GM19240 (cell line): Measurements from ENCODE around the gene AJAP1.

ENCODE experiments used
- DNase-seq: peaks from one replicate; pipeline ENCODE4 v3.0.0; 2011; ENCODE audit warnings: low spot score; ENCODE audit not compliant: insufficient read length

The AJAP1 gene

GRCh38 chr1:4733446-4734177 is 79.2 kb downstream of the AJAP1 start:
- DNase-seq: no peak

DNA sequence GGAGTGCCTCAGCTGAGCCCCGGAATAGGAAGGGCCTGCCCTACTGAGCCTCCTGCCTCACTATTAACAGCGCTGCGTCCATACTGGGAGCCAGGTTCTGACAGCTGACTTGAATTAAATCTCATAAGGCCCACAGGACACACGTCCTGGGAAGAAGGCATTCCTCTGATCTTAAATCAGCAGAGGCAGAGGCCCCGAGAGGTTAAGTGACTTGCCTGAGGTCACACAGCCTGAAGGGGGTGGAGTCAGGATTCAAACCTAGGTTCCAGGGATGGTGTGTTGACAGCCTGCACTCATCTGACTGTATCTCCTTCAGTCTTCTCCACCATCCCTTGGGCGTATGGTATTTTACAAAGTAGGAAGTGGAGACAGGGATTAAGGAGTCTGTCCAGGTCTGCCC is 79.8 kb downstream of the AJAP1 start:
- no peak for DNase-seq

- DNase-seq: no peak
Measured at GRCh38 chr1:4734791-4735190, 80.4 kb downstream of the AJAP1 start.

GRCh38 chr1:4736254-4736653 is 81.8 kb downstream of the AJAP1 start:
- DNase-seq: no peak

- no peak for DNase-seq
Measured at GRCh38 chr1:4741876-4742423, 87.5 kb downstream of the AJAP1 start.

DNA sequence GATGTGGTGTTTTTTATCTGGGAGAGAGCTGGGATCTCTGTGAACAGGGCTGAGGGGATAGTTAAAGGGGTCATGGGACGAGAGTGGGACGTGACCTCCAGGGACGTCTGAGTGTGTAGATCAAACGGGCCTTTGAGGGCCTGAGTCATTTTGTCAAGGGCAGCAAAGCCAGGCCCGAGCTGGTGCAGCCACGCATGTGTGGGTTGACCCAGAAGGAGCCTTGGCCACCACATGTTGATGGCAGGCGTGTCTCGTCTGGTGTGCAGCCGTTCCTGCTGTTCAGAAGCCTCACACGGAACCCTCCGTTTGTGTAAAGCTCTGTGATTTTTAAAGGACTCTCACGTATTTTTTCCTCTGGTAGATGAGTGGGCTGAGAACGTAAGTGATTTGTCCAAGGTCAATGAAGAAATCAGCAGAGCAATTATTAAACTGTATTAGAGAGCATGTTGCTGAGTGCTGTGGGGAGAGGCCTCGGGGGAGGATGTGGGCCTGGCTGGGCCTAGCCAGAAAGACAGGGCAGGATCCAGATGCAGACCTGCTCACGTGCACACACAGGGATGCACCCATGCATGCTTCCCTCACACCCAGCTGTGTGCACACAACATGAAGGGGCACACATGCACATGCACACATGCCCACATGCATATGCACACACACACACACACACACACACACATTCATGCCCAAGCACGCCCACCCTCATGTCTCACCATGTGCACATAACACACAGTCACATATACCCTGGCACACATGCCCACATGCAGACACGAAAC is 89.8 kb downstream of the AJAP1 start:
- DNase-seq: no peak

- no peak for DNase-seq
Measured at GRCh38 chr1:4745560-4745959, 91.2 kb downstream of the AJAP1 start.

- DNase-seq: no peak
Measured at GRCh38 chr1:4749406-4749805, 95.0 kb downstream of the AJAP1 start.

- DNase-seq: no peak
Measured at GRCh38 chr1:4750177-4750576, 95.8 kb downstream of the AJAP1 start.

DNA sequence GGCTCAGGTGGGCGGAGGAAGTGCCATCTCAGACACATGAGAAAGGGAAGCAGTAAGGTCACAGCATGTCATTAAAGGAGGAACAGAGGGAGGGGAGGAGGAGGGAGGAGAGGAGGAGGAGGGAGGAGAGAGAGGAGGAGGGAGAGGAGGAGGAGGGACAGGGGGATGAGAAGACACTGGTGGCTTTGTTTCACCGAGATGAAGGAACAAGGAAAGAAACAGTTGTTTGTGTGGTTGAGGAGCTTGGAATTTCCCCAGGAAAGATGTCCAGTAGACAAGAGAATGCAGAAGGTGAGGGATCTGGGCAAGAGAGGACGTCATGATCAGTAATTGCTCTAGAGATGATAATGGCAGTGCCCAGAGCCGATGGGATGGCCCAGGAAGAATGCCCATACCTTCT is 97.7 kb downstream of the AJAP1 start:
- DNase-seq: no peak

GRCh38 chr1:4754816-4755215 is 100.4 kb downstream of the AJAP1 start:
- DNase-seq: no peak

- DNase-seq: no peak
Measured at GRCh38 chr1:4755301-4755845, 101.0 kb downstream of the AJAP1 start.

- no peak for DNase-seq
Measured at GRCh38 chr1:4755864-4756504, 101.6 kb downstream of the AJAP1 start.

GRCh38 chr1:4756851-4757580 is 102.6 kb downstream of the AJAP1 start:
- no peak for DNase-seq

DNA sequence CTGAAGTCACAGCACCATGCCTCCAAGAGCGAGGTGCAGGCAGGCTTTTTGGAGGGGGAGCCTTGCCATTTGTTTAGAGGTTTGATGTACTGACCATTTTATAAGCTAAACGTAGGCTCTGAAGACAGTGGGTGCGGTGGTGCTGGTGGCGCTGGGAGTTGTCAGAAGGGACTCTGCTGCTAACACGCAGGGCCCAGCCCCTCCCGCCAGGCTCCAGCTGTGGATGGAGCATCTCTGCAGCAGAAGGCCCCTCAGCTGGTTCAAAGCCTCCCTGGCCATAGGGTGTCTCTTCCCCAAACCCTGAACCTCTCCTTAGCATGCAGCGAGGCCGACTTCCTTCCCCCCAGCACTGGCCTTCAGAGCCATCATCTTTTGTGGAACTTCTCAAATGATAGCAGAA is 105.3 kb downstream of the AJAP1 start:
- DNase-seq: no peak

DNA sequence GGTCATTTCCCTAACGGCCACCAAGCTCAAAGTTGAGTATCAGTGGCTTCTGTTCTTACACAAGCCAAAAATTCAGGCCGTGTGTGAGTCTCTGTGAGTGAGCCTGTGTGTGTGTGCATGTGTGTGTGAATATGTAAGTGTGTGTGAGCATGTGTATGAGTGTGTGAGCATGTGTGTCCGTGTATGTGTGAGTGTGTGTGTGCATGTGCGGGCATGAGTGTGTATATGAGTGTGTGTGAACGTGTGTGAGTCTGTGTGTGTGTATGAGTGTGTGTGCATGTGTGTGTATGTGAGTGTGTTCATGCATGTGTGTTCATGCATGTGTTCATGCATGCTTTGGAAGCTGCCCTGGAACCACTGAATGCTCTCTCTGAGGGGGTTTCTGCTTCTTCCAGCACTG is 105.7 kb downstream of the AJAP1 start:
- DNase-seq: no peak

- DNase-seq: no peak
Measured at GRCh38 chr1:4761324-4761723, 106.9 kb downstream of the AJAP1 start.

DNA sequence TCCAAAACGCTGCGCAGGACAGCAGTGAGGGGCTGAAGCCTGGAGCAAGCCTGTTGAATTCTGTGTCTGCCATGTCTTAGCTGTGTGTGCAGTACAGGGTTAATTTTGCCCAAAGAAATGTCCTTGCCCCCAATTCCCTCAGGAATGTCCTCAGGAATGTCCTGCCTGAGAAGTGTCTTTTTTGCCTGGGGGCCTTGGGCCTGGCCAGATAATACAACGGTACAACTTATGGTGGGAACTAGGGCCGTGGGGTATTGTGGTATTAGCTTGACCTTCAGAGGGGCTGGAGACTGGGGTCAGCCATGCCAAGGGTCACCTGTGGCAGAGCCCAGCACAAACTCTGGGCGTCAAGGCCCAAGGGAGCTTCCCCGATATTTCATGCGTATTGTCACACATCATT is 107.7 kb downstream of the AJAP1 start:
- DNase-seq: no peak

GRCh38 chr1:4767308-4767707 is 112.9 kb downstream of the AJAP1 start:
- DNase-seq: no peak

DNA sequence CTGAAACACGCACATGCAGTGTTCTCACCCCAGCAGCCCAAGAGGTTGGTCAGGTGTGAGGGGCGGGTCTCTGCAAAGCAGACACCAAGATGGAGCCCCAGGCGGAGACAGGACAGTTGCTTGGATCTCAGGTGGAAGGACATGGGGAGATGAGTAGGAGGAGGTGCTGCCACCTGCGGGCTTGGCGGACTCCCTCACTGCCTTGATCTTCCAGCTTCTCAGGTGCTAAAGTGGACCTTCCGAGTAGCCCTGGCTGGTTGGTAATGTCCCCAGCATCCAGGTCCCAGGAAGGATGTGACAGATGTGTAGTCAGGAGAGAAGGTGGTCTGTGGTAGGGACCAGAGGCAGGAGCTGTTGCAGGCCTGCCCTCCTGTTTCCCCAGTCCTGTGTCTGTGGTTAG is 114.1 kb downstream of the AJAP1 start:
- no peak for DNase-seq
